NB4 (cell line): ENCODE data around the gene RPL10L.
A peak's percentile ranks its signal among the peaks of the same experiment; 100 is the strongest.

ENCODE experiments used
- CTCF ChIP-seq: IDR thresholded peaks from one replicate; pipeline ENCODE4 v1.5.1; 2012; ENCODE audit warnings: low read depth, low read length
- MAX ChIP-seq: IDR thresholded peaks from 2 replicates; pipeline ENCODE4 v1.6.1; 2011; ENCODE audit warnings: low read depth, low read length
- MYC ChIP-seq: IDR thresholded peaks from 2 replicates; pipeline ENCODE4 v1.6.1; 2011; ENCODE audit warnings: low read depth, low read length
- POLR2A ChIP-seq: IDR thresholded peaks from 2 replicates; pipeline ENCODE4 v1.6.1; 2011; ENCODE audit warnings: mild to moderate bottlenecking; ENCODE audit not compliant: insufficient read length; ENCODE audit errors: extremely low read depth

GRCh38 chr14:46651526-46652144 lies at the start of gene RPL10L:
- peak; percentile 50 for TF ChIP-seq CTCF
- no peak for TF ChIP-seq POLR2A
- no peak for TF ChIP-seq MAX
- TF ChIP-seq MYC: no peak
